WTC11 (cell line): Measurements from ENCODE around the gene NEDD9. TPM values are rescaled to one million over a fixed set of nuclear protein-coding genes. Genes with fewer than 3 reads are reported as not detected.

ENCODE experiments used
- ATAC-seq: fragments of 200-7000 bp; cut with Tn5 transposase; 2 replicates; pipeline ENCODE4 v1.10.0; 2021; ENCODE audit warnings: mild to moderate bottlenecking, moderate library complexity
- CTCF ChIA-PET: fragments of 300-600 bp; sonication (Branson Sonifier 250); formaldehyde crosslinking; loops from one replicate; lab custom pipeline; 2021; ENCODE audit warnings: antibody characterized with exemption; lab: Charles Lee
- POLR2A ChIA-PET: fragments of 350-600 bp; sonication (Branson Sonifier 250); formaldehyde crosslinking; loops from one replicate; lab custom pipeline; 2021; ENCODE audit warnings: antibody characterized with exemption; lab: Charles Lee
- DNase-seq: peaks from one replicate; pipeline ENCODE4 v3.0.0; 2021; ENCODE audit warnings: low spot score
- H3K27ac Mint-ChIP-seq: 2 replicates; pipeline ENCODE4 v1.8.0; 2021; ENCODE audit warnings: mixed read lengths
- H3K27me3 Mint-ChIP-seq: 2 replicates; pipeline ENCODE4 v1.8.0; 2021; ENCODE audit warnings: low read depth, mild to moderate bottlenecking, moderate library complexity, mixed read lengths
- H3K36me3 Mint-ChIP-seq: 2 replicates; pipeline ENCODE4 v1.8.0; 2021; ENCODE audit warnings: mixed read lengths
- H3K4me1 Mint-ChIP-seq: 2 replicates; pipeline ENCODE4 v1.8.0; 2022; ENCODE audit warnings: mixed read lengths
- H3K4me3 Mint-ChIP-seq: 2 replicates; pipeline ENCODE4 v1.8.0; 2021; ENCODE audit warnings: mild to moderate bottlenecking, moderate library complexity, mixed read lengths
- H3K9me3 Mint-ChIP-seq: 2 replicates; pipeline ENCODE4 v1.8.0; 2021; ENCODE audit warnings: mixed read lengths
- ARID4B ChIP-seq: sonication (generic); formaldehyde crosslinking; IDR thresholded peaks from 2 replicates; pipeline ENCODE4 v1.8.0; 2023; ENCODE audit warnings: missing genetic modification reagents, mild to moderate bottlenecking, borderline replicate concordance
- CREM ChIP-seq: sonication (generic); formaldehyde crosslinking; IDR thresholded peaks from 2 replicates; pipeline ENCODE4 v1.8.1; 2022; ENCODE audit warnings: mild to moderate bottlenecking, missing genetic modification reagents, moderate library complexity
- CTCF ChIP-seq: fragments of 200-600 bp; IDR thresholded peaks from 2 replicates; pipeline ENCODE4 v1.8.0; 2022; ENCODE audit warnings: antibody characterized with exemption
- E2F1 ChIP-seq: sonication (generic); formaldehyde crosslinking; IDR thresholded peaks from 2 replicates; pipeline ENCODE4 v1.8.0; 2022; ENCODE audit warnings: mild to moderate bottlenecking, missing genetic modification reagents
- FOXK1 ChIP-seq: sonication (generic); formaldehyde crosslinking; IDR thresholded peaks from 2 replicates; pipeline ENCODE4 v1.8.0; 2022; ENCODE audit warnings: mild to moderate bottlenecking, moderate library complexity, missing genetic modification reagents
- NFE2L1 ChIP-seq: sonication (generic); formaldehyde crosslinking; IDR thresholded peaks from 2 replicates; pipeline ENCODE4 v1.8.1; 2023; ENCODE audit warnings: missing genetic modification reagents
- NFYB ChIP-seq: sonication (generic); formaldehyde crosslinking; conservative IDR thresholded peaks from 2 replicates; pipeline ENCODE4 v1.8.0; 2022; ENCODE audit warnings: low read depth, missing genetic modification reagents
- NR2C2 ChIP-seq: sonication (generic); formaldehyde crosslinking; IDR thresholded peaks from 2 replicates; pipeline ENCODE4 v1.8.0; 2022; ENCODE audit warnings: mild to moderate bottlenecking, missing genetic modification reagents
- TEAD1 ChIP-seq: sonication (generic); formaldehyde crosslinking; IDR thresholded peaks from 2 replicates; pipeline ENCODE4 v1.8.0; 2022; ENCODE audit warnings: mild to moderate bottlenecking, missing genetic modification reagents
- TEAD4 ChIP-seq: sonication (generic); formaldehyde crosslinking; IDR thresholded peaks from 2 replicates; pipeline ENCODE4 v1.8.0; 2022; ENCODE audit warnings: mild to moderate bottlenecking, missing genetic modification reagents
- ZNF416 ChIP-seq: fragments of 250-450 bp; sonication (Bioruptor Pico); IDR thresholded peaks from 2 replicates; pipeline ENCODE4 v1.9.0; 2021; ENCODE audit warnings: mild to moderate bottlenecking, inconsistent platforms
- ZNF532 ChIP-seq: fragments of 250-450 bp; sonication (Bioruptor Pico); IDR thresholded peaks from 2 replicates; pipeline ENCODE4 v1.9.0; 2021; ENCODE audit warnings: mild to moderate bottlenecking, borderline replicate concordance
- total RNA-seq: library from RNA; stranded (reverse); gene quantifications from 3 replicates; pipeline ENCODE4 v1.2.3, GENCODE V29; 2021

The NEDD9 gene
- total RNA-seq, 1 experiment from 2014 or later = 9.8 TPM

- ChIA-PET POLR2A (interaction anchor here (2.2 kb wide), 1 partner anchor 36 kb away, joined by 10 read pairs; no protein-coding TSS in a partner anchor), CTCF (interaction anchor here (1.1 to 1.6 kb wide), 5 partner anchors 13 to 135 kb away, joined by 3 to 7 read pairs (median 5); no protein-coding TSS in a partner anchor)
- no peak for TF ChIP-seq TEAD4 (CRISPR knock-in tag)
- no peak for TF ChIP-seq E2F1
- no peak for TF ChIP-seq ZNF416 (CRISPR knock-in tag)
- peak; percentile 6; the same call in 1 of the 2 replicates for TF ChIP-seq ZNF532
- no peak for TF ChIP-seq CTCF
- TF ChIP-seq NFYB (CRISPR knock-in tag) = no peak
- TF ChIP-seq ARID4B = no peak
- no peak for TF ChIP-seq CREM
- TF ChIP-seq FOXK1 (CRISPR knock-in tag) = no peak
- 0 out of 2 replicates have a peak, but pooled peaks have one; percentile 22 for TF ChIP-seq NFE2L1 (CRISPR knock-in tag)
- TF ChIP-seq NR2C2 (CRISPR knock-in tag) = no peak
- TF ChIP-seq TEAD1 (CRISPR knock-in tag) = peak; percentile 32; the same call in 1 of the 2 replicates
- H3K27me3 Mint-ChIP-seq = no peaks in the 10 kb centered on the region
- no peak overlapping the region for H3K4me3 Mint-ChIP-seq
- H3K9me3 Mint-ChIP-seq = no peaks in the 10 kb centered on the region; the same call in 1 of the 2 replicates
- peak overlapping the region; percentile 31 for H3K27ac Mint-ChIP-seq
- H3K36me3 Mint-ChIP-seq = no peaks in the 10 kb centered on the region
- peak; percentile 90 for ATAC-seq
- peak; percentile 36 for DNase-seq
- H3K4me1 Mint-ChIP-seq = peaks cover 40% of the 10 kb centered on the region
Measured at GRCh38 chr6:11277275-11278206, 45.1 kb upstream of the NEDD9 start.
